GM18951 (cell line): ENCODE data around the gene TRPC1.
"Not testable (repeated sequence)": the region's sequence is repeated elsewhere in the genome, so short reads cannot be mapped to it uniquely, and the experiment has no call there.

Experiments used
- POLR2A ChIP-seq: IDR thresholded peaks from 4 replicates; pipeline ENCODE4 v1.6.1; 2011; ENCODE audit warnings: mild to moderate bottlenecking; ENCODE audit not compliant: insufficient read length, insufficient read depth; ENCODE audit errors: extremely low read depth
- in situ Hi-C: fragments of 300-500 bp; cut with MboI; formaldehyde crosslinking; loops from one replicate; pipeline ENCODE4 v1.12.0; 2022; ENCODE audit warnings: low sequenced_read_pairs, mixed read lengths, inconsistent platforms; ENCODE audit not compliant: unreplicated experiment

Gene TRPC1

GRCh38 chr3:142725357-142725739 is 1.5 kb downstream of the TRPC1 start:
- no peak for TF ChIP-seq POLR2A
- in situ Hi-C loops: no loop called here

DNA sequence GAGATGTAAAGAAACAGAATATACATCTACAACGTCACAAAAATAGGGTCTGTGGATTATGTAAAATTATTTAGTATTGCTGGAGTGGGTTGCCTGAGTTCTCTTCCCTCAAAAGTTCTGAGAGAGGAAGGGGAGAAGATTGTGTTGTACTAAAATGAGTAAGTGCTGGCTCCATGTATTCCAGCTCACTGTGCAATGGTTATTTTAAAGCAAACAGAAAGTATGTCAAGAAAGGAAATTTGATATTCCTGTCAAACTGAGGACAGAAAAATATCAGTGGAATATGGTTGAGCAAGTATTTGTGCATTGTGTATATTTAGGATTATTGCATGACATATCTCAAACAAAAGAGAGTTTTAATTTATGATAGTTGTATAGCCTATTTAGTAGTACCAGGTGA is 2.2 kb downstream of the TRPC1 start:
- TF ChIP-seq POLR2A: no peak
- in situ Hi-C loops: no loop called here

DNA sequence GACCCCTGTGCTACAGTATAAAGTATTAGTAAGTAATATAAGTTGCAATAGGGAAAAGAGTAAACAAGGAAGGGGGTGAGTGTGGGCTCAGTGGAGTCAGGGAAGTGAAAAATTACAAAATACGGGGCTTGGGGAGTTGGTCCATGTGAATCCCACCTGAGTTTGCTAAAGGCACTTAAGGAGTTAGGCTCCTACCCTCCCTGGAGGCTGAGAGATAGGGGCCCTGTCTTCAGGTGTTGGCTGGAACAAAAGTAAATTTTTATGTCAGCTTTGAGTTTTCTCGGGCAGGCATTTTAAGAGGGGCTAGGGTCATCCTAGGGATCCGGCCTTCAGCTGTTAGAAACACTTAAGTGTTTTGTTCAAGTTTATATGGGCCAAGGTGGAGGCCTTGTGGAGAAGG is 8.2 kb downstream of the TRPC1 start:
- no peak for TF ChIP-seq POLR2A

GRCh38 chr3:142734834-142735233 is 11.0 kb downstream of the TRPC1 start:
- in situ Hi-C loops: no loop called here
- no peak for TF ChIP-seq POLR2A

More for the DNA sequence above, 8.2 kb downstream of the TRPC1 start:
- in situ Hi-C loops: no loop called here

- in situ Hi-C loops: no loop called here
Measured at GRCh38 chr3:142735462-142735861, 11.6 kb downstream of the TRPC1 start.

DNA sequence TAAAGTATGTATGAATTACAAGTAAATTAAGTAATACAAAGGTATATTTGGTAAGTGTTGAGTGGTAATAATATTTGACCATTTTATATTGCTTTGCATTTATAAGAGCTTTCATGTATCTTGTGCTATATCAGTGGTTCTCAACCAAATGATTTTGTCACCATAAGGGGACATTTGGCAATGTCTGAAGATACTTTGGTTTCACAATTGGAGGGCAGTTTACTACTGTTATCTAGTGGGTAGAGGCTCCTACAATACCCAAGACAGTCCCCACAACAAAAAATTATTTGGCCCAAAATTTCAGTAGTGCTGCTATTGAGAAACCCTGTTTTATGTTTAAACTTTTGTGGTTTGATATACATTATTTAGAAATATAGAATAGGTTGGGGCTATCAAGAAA is 14.6 kb downstream of the TRPC1 start:
- in situ Hi-C loops: no loop called here
- TF ChIP-seq POLR2A: no peak

More at GRCh38 chr3:142735462-142735861, 11.6 kb downstream of the TRPC1 start:
- no peak for TF ChIP-seq POLR2A

- no peak for TF ChIP-seq POLR2A
- in situ Hi-C loops: no loop called here
Measured at GRCh38 chr3:142746646-142747045, 22.8 kb downstream of the TRPC1 start.

- in situ Hi-C loops: not testable (repeated sequence)
Measured at GRCh38 chr3:142750531-142750930, 26.7 kb downstream of the TRPC1 start.

- in situ Hi-C loops: not testable (repeated sequence)
Measured at GRCh38 chr3:142752605-142753004, 28.8 kb downstream of the TRPC1 start.

GRCh38 chr3:142754494-142754893 is 30.7 kb downstream of the TRPC1 start:
- in situ Hi-C loops: no loop called here
- no peak for TF ChIP-seq POLR2A

DNA sequence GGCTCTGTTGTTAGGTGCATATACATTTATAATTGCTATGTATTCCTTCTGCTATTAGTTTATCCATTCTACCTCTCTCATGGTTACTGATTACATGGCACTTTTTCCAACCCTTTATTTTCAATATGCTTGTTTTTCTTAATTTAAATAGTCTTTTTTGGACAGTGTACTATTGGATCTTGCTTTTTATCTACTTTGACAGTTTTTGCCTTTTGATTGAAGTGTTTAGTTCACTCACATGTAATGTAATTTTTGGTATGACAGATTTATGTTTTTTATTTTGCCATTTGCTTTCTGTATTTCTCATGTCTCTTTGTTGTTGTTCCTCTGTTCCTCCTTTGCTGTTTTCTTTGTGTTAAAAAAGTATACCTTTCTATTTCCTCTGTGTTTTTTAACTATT is 44.5 kb downstream of the TRPC1 start:
- TF ChIP-seq POLR2A: no peak
- in situ Hi-C loops: no loop called here

GRCh38 chr3:142777927-142778326 is 54.1 kb downstream of the TRPC1 start:
- in situ Hi-C loops: no loop called here
- no peak for TF ChIP-seq POLR2A

DNA sequence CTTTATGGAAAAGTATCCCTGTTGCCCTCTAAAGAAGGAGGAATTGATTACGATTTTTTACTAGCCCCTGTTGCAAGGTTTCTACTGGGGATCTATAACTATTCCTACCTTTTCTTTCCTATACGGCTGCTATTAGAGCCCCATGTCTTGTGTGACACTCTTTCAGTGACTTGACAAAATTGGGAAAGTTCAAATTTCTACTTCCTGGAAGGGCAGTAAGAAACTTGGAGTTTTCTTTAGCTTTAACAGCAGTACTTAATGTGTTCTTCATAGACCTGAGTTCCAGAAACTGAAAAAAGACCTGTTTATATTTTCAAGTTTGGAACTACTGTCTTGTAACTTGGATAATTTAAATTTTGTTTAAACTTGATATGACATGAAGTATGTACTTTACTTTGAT is 54.7 kb downstream of the TRPC1 start:
- in situ Hi-C loops: no loop called here
- TF ChIP-seq POLR2A: no peak

DNA sequence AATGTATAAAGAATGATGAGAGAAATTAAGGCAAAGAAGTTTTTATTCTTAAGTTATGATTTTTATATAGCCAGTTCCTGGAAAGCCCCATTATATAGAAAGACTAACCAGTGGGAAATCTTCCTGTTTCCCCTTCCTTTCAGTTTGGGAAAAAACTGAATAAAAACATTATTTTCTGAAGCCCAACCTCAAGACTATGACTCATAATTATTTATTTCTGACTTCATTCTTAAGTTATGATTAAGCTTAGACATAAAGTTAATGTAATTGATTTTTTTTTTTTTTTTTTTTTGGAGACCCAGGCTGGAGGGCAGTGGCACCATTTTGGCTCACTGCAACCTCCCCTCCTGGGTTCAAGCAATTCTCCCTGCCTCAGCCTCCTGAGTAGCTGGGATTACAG is 55.8 kb downstream of the TRPC1 start:
- no peak for TF ChIP-seq POLR2A
- in situ Hi-C loops: no loop called here

- no peak for TF ChIP-seq POLR2A
- in situ Hi-C loops: no loop called here
Measured at GRCh38 chr3:142782616-142783015, 58.8 kb downstream of the TRPC1 start.
